GM12872 (cell line): ENCODE measurements around the gene MB21D2.

Experiments
- CTCF ChIP-seq: IDR thresholded peaks from 3 replicates; pipeline ENCODE4 v1.5.1; 2011; ENCODE audit warnings: low read depth, mild to moderate bottlenecking, low read length, moderate library complexity; ENCODE audit not compliant: insufficient read depth

Gene MB21D2

DNA sequence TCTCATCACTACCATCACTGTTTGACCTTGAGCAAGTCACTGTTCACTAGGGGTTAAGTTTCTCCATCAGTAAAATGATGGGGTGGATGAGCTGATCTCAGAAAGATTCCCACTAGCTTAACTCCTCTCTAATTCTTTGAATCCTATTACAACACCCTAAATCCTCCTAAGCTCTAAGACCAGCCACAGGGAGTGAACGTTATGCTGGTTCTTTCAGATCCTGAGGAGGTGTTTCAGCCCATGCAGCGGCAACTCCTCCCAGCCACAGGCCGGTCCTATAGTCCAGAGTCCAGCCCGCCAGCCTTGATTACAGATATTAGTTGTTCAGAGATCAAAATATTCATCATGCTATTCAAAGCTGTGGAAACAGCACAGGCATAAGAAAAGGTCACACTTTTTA, 15.1 kb downstream of the MB21D2 start:
- no peak for TF ChIP-seq CTCF

GRCh38 chr3:192901435-192901834, 16.2 kb downstream of the MB21D2 start:
- no peak for TF ChIP-seq CTCF

DNA sequence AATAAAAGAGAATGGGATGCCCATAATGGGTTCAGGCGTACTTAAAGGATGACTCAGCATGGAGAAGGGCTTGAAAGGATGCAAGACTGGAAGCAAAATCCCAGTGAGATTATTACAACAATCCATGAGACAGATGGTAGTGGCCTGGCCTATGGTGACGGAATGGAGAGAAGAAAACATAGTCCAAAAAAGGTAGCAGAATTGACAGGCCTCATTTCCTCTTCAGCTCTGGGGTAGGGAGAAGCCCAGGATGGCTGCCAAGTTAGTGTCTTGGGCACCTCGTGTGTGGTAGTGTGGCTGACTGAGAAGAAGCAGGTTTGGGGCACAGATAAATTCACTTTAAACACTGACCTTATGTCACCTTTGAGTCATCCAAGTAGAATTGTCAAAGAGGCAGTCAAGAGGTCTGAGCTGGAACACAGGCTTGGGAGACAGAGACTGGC, 18.1 kb downstream of the MB21D2 start:
- TF ChIP-seq CTCF, result no peak

GRCh38 chr3:192897005-192897404, 20.7 kb downstream of the MB21D2 start:
- TF ChIP-seq CTCF, result no peak

DNA sequence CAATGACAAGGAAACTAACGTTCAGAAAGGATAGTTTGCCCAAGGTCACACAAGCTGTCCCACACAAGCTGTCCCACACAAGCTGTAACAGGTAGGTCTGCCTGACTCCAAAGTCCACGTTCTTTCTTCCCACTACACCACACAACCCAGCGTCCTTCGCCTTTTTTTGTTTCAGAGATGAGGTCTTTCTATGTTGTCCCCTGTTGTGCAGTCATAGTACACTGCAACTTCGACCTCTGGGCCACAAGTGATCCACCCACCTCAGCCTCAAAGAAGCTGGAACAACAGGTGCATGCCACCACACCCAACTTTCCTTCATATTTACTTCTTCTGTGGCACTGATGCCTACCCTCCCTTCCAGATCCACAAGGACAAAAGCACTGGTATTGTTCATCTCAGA, 21.4 kb downstream of the MB21D2 start:
- TF ChIP-seq CTCF, result no peak

- TF ChIP-seq CTCF, result no peak
Measured at GRCh38 chr3:192894676-192895075, 23.0 kb downstream of the MB21D2 start.

GRCh38 chr3:192892981-192893700, 24.5 kb downstream of the MB21D2 start:
- TF ChIP-seq CTCF, result no peak
